ENCODE results near the gene CPEB3. TPM values are rescaled to one million over a fixed set of nuclear protein-coding genes. Genes with fewer than 3 reads are reported as not detected.
A peak's percentile ranks its signal among the peaks of the same experiment; 100 is the strongest.

CPEB3 gene
- total RNA-seq, 1 experiment from 2014 or later, result 1.0 TPM

- no peaks in the 10 kb centered on the region for H3K23me2 ChIP-seq (ENCODE audit: insufficient read length, low read depth, low read length, poor library complexity, severe bottlenecking)
These were observed 169.0 kb downstream of the CPEB3 start for GRCh38 chr10:92121686-92122492.

More at GRCh38 chr10:92121686-92122492, 169.0 kb downstream of the CPEB3 start:
- H3K79me2 ChIP-seq (ENCODE audit: insufficient read depth, low read length), result no peaks in the 10 kb centered on the region
- no peaks in the 10 kb centered on the region for H3K36me3 Mint-ChIP-seq (ENCODE audit: insufficient read depth in 1 of 3, low read depth in 3 of 3)
- no peak overlapping the region for H3K4me2 ChIP-seq (ENCODE audit: insufficient read depth, insufficient read length, low read length)
- H3K4me3 Mint-ChIP-seq, result no peak overlapping the region
- no CpG with 5 or more reads among the region's 3 CpGs for WGBS (ENCODE audit: extremely low coverage, insufficient read length, low lambda C conversion rate)
- H4K8ac ChIP-seq (replicated peaks; ENCODE audit: insufficient read length, low read depth, low read length), result no peak overlapping the region
- H2BK15ac ChIP-seq (ENCODE audit: low read depth, low read length), result no peak overlapping the region
- no peaks in the 10 kb centered on the region for H3K9me3 Mint-ChIP-seq
- no peak overlapping the region for H4K91ac ChIP-seq (ENCODE audit: insufficient read length, low read depth, low read length)
- H4K20me1 ChIP-seq (ENCODE audit: control insufficient read depth, insufficient read depth, insufficient read length), result no peaks in the 10 kb centered on the region
- no peak overlapping the region for H3K27ac Mint-ChIP-seq
- no peak overlapping the region for H2AK5ac ChIP-seq (ENCODE audit: insufficient read length, low read length)
- H2BK20ac ChIP-seq (ENCODE audit: low read depth, low read length, poor library complexity, severe bottlenecking), result no peak overlapping the region
- DNase-seq, result no peak
- no peaks in the 10 kb centered on the region for H3K27me3 ChIP-seq (ENCODE audit: insufficient read depth, low read length)
- no peak overlapping the region for H3K27ac ChIP-seq (ENCODE audit: insufficient read length, low read depth, low read length)
- no peak overlapping the region for H3K4ac ChIP-seq (ENCODE audit: low read depth, low read length)
- no peak overlapping the region for H2BK5ac ChIP-seq (ENCODE audit: insufficient read length, low read length)
- no peak overlapping the region for H2BK120ac ChIP-seq (ENCODE audit: low read depth, low read length, poor library complexity, severe bottlenecking)
- H3K79me1 ChIP-seq (ENCODE audit: insufficient read depth, low read depth, low read length, poor library complexity, severe bottlenecking), result no peaks in the 10 kb centered on the region
- H3K9me3 ChIP-seq (ENCODE audit: control insufficient read depth, low read depth, low read length), result no peaks in the 10 kb centered on the region
- H3K14ac ChIP-seq (ENCODE audit: insufficient read depth, low read length), result peak overlapping the region; percentile 8; the same call in 1 of the 2 replicates
- no peak overlapping the region for H3K9ac ChIP-seq (ENCODE audit: extremely low read depth, insufficient read length, low read length)
- no peak overlapping the region for H2AFZ ChIP-seq (ENCODE audit: low read length)
- TF ChIP-seq CTCF (conservative IDR thresholded peaks at IDR 0.05), result no peak
- H3K4me1 ChIP-seq (ENCODE audit: insufficient read depth, low read length), result no peaks in the 10 kb centered on the region
- H4K5ac ChIP-seq (ENCODE audit: insufficient read length, low read depth, low read length), result no peak overlapping the region
- no peak overlapping the region for H3K56ac ChIP-seq (ENCODE audit: insufficient read length, low read depth, low read length)
- no peak overlapping the region for H3K23ac ChIP-seq (ENCODE audit: insufficient read length, low read depth, low read length)
- H2BK12ac ChIP-seq (ENCODE audit: insufficient read length, low read depth, low read length), result no peak overlapping the region
- H3T11ph ChIP-seq (ENCODE audit: low read length), result no peak overlapping the region
- H3K27me3 Mint-ChIP-seq (ENCODE audit: low read depth), result no peaks in the 10 kb centered on the region
- peaks cover 10 to 12% of the 10 kb centered on the region in 2 experiments for H3K4me1 Mint-ChIP-seq
- no peak overlapping the region for H3K18ac ChIP-seq (ENCODE audit: insufficient read length, low read depth, low read length)
